Ascending aorta (tissue), 2 donors: ENCODE data around the gene SPANXA2. TPM values are rescaled to one million over a fixed set of nuclear protein-coding genes. Genes with fewer than 3 reads are reported as not detected.
A peak's percentile ranks its signal among the peaks of the same experiment; 100 is the strongest.
"Not testable (repeated sequence)": the region's sequence is repeated elsewhere in the genome, so short reads cannot be mapped to it uniquely, and the experiment has no call there.

Experiments used
- DNase-seq, 2 donors: peaks; one replicate each; pipeline ENCODE4 v3.0.0-alpha.2; 2019; ENCODE audit warnings: low spot score in 2 of 2
- H3K27ac ChIP-seq, 2 donors: fragments of 200-600 bp; sonication (generic); one replicate each; pipeline ENCODE4 v1.5.1; 2016 to 2017; ENCODE audit warnings: mild to moderate bottlenecking in 1 of 2
- H3K27me3 ChIP-seq: fragments of 200-600 bp; sonication (generic); one replicate; pipeline ENCODE4 v1.5.1; 2017
- H3K36me3 ChIP-seq, 2 donors: fragments of 200-600 bp; sonication (generic); one replicate each; pipeline ENCODE4 v1.5.1; 2016
- H3K4me1 ChIP-seq, 2 donors: fragments of 200-600 bp; sonication (generic); one replicate each; pipeline ENCODE4 v1.5.1; 2016 to 2017; ENCODE audit warnings: mild to moderate bottlenecking in 1 of 2
- H3K4me3 ChIP-seq, 2 donors: fragments of 200-600 bp; sonication (generic); one replicate each; pipeline ENCODE4 v1.5.1; 2016 to 2017; ENCODE audit warnings: mild to moderate bottlenecking in 1 of 2
- H3K9me3 ChIP-seq, 2 donors: fragments of 200-600 bp; sonication (generic); one replicate each; pipeline ENCODE4 v1.5.1; 2016
- intact Hi-C: fragments of 100-400 bp; cut with DNase I; formaldehyde crosslinking; loops from one replicate; pipeline ENCODE4 v1.15.1; 2023
- total RNA-seq: library from RNA; depleted of rRNA; stranded (reverse); fragments of >200 nt; gene quantifications from one replicate; pipeline ENCODE4 v1.1.0, GENCODE V29; 2016
- TF ChIP-seq, protein P1 (sequence below), 3 experiments: fragments of 200-600 bp in 2 of 3; fragments of 450-650 bp in 1 of 3; sonication (generic) in 2 of 3; IDR thresholded peaks; one replicate each; pipeline ENCODE4 v1.5.1; 2016 to 2019; ENCODE audit warnings: antibody characterized with exemption in 3 of 3, mild to moderate bottlenecking in 1 of 3, moderate library complexity in 1 of 3

Gene SPANXA2, protein sequence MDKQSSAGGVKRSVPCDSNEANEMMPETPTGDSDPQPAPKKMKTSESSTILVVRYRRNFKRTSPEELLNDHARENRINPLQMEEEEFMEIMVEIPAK
- not detected for total RNA-seq

DNA sequence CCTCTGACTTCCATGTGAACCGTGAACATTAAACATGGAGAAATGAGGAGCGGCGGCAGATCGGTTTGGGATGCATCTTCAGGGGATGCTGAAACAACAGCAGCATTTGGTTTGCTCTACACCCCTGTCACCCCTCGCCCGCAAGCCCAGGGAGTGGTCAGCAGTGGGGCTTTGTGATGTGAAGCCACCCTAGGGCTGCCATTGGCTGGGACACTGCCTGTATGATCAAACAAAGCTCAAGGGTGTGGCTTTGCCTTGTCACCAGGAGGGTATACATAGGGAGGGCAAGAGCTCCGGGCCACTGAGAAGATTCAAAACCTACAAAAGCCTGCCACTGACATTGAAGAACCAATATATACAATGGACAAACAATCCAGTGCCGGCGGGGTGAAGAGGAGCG, at the start of gene SPANXA2:
Gene SPANXA2 (plus strand): TSS at position 301 of the 400 bp plus-strand sequence. CDS start 60 bp downstream, at position 361.
- intact Hi-C loops, H3K36me3 ChIP-seq, H3K27me3 ChIP-seq, H3K4me3 ChIP-seq, DNase-seq, H3K27ac ChIP-seq, H3K9me3 ChIP-seq, H3K4me1 ChIP-seq: not testable (repeated sequence)

GRCh38 chrX:141542551-141542950, 47.0 kb upstream of the SPANXA2 start:
- peak in 1 of 2 donors; percentile 33 for DNase-seq

GRCh38 chrX:141584638-141585037, 4.9 kb upstream of the SPANXA2 start, which contains the start of gene SPANXA1:
SPANXA1 (minus strand) TSS chrX:141584738; CDS start chrX:141584678, 60 bp downstream.
- H3K27me3 ChIP-seq, H3K9me3 ChIP-seq, DNase-seq, H3K27ac ChIP-seq, intact Hi-C loops, H3K4me1 ChIP-seq, H3K36me3 ChIP-seq, H3K4me3 ChIP-seq: not testable (repeated sequence)

More at GRCh38 chrX:141542551-141542950, 47.0 kb upstream of the SPANXA2 start:
- intact Hi-C loops, H3K4me3 ChIP-seq, H3K27me3 ChIP-seq, H3K27ac ChIP-seq, H3K36me3 ChIP-seq, H3K4me1 ChIP-seq, H3K9me3 ChIP-seq: not testable (repeated sequence)

GRCh38 chrX:141609111-141609510, 19.6 kb downstream of the SPANXA2 start:
- DNase-seq: no peak
- intact Hi-C loops: no loop called here
- no peaks in the 10 kb centered on the region for H3K4me1 ChIP-seq
- no peaks in the 10 kb centered on the region for H3K36me3 ChIP-seq
- H3K27ac ChIP-seq: no peak overlapping the region
- no peak overlapping the region for H3K4me3 ChIP-seq
- H3K27me3 ChIP-seq: no peaks in the 10 kb centered on the region
- no peaks in the 10 kb centered on the region for H3K9me3 ChIP-seq
- TF ChIP-seq, protein P1, sequence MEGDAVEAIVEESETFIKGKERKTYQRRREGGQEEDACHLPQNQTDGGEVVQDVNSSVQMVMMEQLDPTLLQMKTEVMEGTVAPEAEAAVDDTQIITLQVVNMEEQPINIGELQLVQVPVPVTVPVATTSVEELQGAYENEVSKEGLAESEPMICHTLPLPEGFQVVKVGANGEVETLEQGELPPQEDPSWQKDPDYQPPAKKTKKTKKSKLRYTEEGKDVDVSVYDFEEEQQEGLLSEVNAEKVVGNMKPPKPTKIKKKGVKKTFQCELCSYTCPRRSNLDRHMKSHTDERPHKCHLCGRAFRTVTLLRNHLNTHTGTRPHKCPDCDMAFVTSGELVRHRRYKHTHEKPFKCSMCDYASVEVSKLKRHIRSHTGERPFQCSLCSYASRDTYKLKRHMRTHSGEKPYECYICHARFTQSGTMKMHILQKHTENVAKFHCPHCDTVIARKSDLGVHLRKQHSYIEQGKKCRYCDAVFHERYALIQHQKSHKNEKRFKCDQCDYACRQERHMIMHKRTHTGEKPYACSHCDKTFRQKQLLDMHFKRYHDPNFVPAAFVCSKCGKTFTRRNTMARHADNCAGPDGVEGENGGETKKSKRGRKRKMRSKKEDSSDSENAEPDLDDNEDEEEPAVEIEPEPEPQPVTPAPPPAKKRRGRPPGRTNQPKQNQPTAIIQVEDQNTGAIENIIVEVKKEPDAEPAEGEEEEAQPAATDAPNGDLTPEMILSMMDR (IDR thresholded peaks at IDR 0.05): no peak

- H3K4me3 ChIP-seq: no peak overlapping the region
- DNase-seq: no peak
- H3K27me3 ChIP-seq: no peaks in the 10 kb centered on the region
- no peaks in the 10 kb centered on the region for H3K9me3 ChIP-seq
- TF ChIP-seq, protein P1 (IDR thresholded peaks at IDR 0.05): no peak
- H3K4me1 ChIP-seq: no peaks in the 10 kb centered on the region
- H3K36me3 ChIP-seq: no peaks in the 10 kb centered on the region
- H3K27ac ChIP-seq: no peak overlapping the region
- intact Hi-C loops: no loop called here
Observed at GRCh38 chrX:141619336-141619735, 29.8 kb downstream of the SPANXA2 start.

DNA sequence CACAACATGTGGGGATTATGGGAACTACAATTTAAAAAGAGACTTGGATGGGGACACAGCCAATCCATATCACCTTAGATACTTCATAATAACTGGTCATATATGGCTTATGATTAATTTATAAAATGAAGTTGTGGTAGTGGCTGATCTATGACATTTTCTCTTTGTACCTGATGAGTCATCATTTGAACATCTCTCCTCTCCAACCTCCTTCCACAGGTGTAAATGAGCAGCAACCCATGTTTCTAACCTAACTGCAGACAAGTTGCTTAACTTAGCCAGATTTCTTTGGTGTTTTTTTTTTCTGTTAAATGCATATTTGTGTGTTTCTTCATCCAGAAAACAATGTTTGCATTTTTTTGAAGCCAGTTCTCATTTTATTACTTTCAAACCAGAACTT, 42.6 kb downstream of the SPANXA2 start:
- H3K4me3 ChIP-seq: no peak overlapping the region
- TF ChIP-seq, protein P1 (IDR thresholded peaks at IDR 0.05): no peak
- H3K9me3 ChIP-seq: no peaks in the 10 kb centered on the region
- no peak for DNase-seq
- intact Hi-C loops: no loop called here
- H3K36me3 ChIP-seq: no peaks in the 10 kb centered on the region
- no peaks in the 10 kb centered on the region for H3K27me3 ChIP-seq
- H3K27ac ChIP-seq: no peak overlapping the region
- no peaks in the 10 kb centered on the region for H3K4me1 ChIP-seq

DNA sequence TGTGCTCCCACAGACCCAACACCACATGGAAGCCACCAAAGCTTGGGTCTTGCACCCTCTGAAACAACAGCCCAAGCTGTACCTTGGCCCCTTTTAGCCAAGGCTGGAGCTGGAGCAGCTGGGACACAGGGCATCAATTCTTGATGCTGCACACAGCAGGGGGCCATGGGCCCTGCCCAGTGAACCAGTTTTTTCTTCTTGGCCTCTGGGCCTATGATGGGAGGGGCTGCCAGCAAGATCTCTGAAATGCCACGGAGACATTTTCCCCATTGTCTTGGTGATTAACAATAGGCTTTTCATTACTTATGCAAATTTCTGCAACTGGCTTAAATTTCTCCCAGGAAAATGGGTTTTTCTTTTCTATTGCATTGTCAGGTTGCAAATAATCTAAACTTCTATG, 49.0 kb downstream of the SPANXA2 start:
- Histone ChIP-seq H3K4me1 (no peaks in the 10 kb centered on the region), H3K27me3 (no peaks in the 10 kb centered on the region), H3K9me3 (no peaks in the 10 kb centered on the region), H3K27ac (no peak overlapping the region), H3K4me3 (no peak overlapping the region), H3K36me3 (no peaks in the 10 kb centered on the region)
- TF ChIP-seq, protein P1 (IDR thresholded peaks at IDR 0.05): no peak
- no peak for DNase-seq
- intact Hi-C loops: no loop called here

Other genes starting within 250 kb of the SPANXA2 start
- gene SPANXA1, start 5.0 kb upstream of the SPANXA2 start, total RNA-seq: not detected
- gene SPANXD, start 109.0 kb downstream of the SPANXA2 start, total RNA-seq: not detected
- gene MAGEC3, start 248.6 kb downstream of the SPANXA2 start, total RNA-seq: not detected